ENCODE data around the gene B3GALT4.
"Not testable (repeated sequence)": the region's sequence is repeated elsewhere in the genome, so short reads cannot be mapped to it uniquely, and the experiment has no call there.

B3GALT4 gene

DNA sequence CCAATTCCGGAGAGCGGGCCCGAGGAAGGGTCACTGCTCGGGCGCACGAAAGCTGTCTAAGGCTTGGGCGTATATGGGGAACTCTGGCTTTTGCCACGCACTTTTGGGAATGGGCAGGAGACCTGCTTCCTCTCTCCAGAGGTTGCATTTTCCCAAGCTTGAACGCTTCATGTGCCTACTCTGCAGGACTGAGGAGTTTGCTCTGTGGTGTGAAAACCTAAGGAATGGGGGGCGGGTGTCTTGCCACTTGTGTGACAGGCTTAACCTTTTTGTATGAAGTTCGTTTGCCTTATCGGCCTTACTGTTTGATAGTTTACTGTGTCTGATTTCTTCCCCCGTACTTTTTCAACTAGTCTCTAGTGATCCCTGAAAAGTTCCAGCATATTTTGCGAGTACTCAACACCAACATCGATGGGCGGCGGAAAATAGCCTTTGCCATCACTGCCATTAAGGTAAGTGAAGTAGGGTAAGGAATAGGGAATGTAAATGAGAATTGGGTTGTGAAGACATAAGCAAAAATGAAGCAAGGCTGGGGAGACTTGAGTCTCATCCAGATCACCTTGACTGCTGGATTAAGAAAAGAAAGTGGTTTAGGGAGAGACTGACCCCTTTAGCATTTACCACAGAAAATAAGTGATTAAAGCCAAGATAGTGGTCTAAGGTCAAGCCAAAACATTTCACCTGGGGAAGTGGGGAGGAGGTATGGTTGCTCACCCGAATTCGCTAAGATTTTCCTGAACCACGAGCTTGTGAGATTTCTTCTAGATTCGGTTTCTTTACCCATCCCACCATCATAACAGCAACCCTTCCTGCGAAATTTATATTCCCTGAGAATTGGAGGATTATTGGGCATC is 4.4 kb upstream of the B3GALT4 start:
- no peaks in the 10 kb centered on the region for H3K27me3 ChIP-seq (ENCODE audit: control insufficient read depth, insufficient read depth, low read length)
- H3K4me3 ChIP-seq (ENCODE audit: low read length) = peak overlapping the region; percentile 88
- peaks cover 72% of the 10 kb centered on the region for H3K36me3 ChIP-seq (ENCODE audit: insufficient read depth, low read length)
- H3K9ac ChIP-seq (ENCODE audit: low read depth, low read length) = peak overlapping the region; percentile 97
- H3K4me2 ChIP-seq (ENCODE audit: low read length) = peak overlapping the region; percentile 98
- no peaks in the 10 kb centered on the region for H3K9me3 ChIP-seq (replicated peaks; ENCODE audit: low read length)
- peaks cover 44% of the 10 kb centered on the region for H3K4me1 ChIP-seq (ENCODE audit: control insufficient read depth, insufficient read depth, low read length)

DNA sequence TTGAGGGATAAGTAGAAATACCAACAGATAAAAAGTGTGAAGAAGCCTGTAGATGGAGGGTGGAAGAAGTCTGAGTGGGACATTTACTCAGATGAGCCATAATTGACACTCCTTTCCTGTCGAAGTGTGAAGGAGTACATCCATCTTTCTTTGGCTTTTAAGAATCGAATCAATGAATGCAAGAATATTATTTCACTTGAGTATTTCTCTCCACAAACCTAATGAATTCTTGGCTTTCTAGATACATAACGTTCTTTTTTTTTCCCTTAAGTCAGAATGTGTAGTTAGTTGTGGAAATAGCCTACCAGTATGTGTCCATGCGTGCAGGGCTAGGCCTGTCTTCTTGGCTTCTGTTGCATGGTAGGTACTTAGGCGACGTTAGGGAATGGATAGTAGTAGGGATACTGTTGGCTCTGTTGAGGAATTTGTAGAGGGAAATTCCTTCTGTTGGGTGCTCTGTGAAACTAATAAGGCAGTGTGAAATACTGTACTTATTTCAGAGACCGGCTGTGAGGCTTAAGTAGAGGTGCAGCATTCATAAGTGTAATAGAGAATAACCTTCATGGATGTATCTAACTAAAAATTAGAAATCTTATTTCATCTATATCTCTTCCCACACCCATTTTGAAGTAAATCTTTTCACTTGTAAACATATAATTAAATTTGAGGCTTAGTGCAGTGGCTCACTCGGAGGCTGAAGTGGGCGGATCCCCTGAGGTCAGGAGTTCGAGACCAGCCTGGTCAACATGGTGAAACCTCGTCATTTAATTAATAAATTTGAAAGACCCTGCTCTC is 3.6 kb upstream of the B3GALT4 start:
- peaks cover 69% of the 10 kb centered on the region for H3K36me3 ChIP-seq (ENCODE audit: insufficient read depth, low read length)
- no peaks in the 10 kb centered on the region for H3K27me3 ChIP-seq (ENCODE audit: control insufficient read depth, insufficient read depth, low read length)
- peaks cover 44% of the 10 kb centered on the region for H3K4me1 ChIP-seq (ENCODE audit: control insufficient read depth, insufficient read depth, low read length)
- H3K9ac ChIP-seq (ENCODE audit: low read depth, low read length) = peak overlapping the region; percentile 97
- peak overlapping the region; percentile 88 for H3K4me3 ChIP-seq (ENCODE audit: low read length)
- peak overlapping the region; percentile 98 for H3K4me2 ChIP-seq (ENCODE audit: low read length)
- H3K9me3 ChIP-seq (replicated peaks; ENCODE audit: low read length) = no peaks in the 10 kb centered on the region

DNA sequence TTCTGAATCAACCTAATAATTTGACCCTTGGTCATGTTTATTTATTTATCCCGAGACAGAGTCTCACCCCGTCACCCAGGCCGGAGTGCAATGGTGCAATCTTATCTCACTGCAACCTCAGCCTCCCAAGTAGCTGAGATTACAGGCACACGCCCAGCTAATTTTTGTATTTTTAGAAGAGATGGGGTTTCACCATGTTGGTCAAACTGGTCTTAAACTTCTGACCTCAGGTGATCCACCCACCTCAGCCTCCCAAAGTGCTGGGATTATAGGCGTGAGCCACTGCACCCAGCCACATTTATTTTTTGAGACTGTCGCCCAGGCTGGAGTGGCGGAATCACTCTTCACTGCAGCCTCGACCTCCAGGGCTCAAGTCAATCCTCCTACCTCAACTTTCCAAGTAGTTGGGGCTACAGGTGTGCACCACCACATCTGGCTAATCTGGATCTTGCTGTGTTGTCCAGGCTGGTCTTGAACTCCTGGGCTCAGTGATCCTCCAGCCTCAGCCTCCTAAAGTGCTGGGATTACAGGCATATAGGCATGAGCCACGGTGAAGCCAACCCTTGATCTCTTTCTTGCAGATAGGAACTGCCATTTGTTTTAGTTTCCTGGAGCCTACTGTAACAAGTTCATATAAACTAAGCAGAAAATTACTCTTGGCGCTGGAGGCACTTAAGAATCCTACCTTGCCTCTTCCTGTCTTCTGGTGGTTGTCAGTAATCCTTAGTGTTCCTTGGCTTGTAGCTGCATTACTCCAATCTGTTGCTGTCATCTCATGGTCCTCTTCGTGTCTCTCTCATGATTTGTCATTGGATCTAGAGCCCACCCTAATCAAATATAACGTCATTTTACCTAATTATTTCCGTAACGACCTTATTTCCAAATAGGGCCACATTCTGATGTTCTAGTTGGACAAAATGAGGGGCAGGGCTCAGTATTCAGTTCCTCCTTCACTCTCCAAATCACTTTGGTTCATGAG is 2.7 kb upstream of the B3GALT4 start:
- H3K4me2 ChIP-seq (ENCODE audit: low read length) = peak overlapping the region; percentile 98
- no peaks in the 10 kb centered on the region for H3K9me3 ChIP-seq (replicated peaks; ENCODE audit: low read length)
- peak overlapping the region; percentile 88 for H3K4me3 ChIP-seq (ENCODE audit: low read length)
- peak overlapping the region; percentile 97 for H3K9ac ChIP-seq (ENCODE audit: low read depth, low read length)
- peaks cover 44% of the 10 kb centered on the region for H3K4me1 ChIP-seq (ENCODE audit: control insufficient read depth, insufficient read depth, low read length)
- no peaks in the 10 kb centered on the region for H3K27me3 ChIP-seq (ENCODE audit: control insufficient read depth, insufficient read depth, low read length)
- H3K36me3 ChIP-seq (ENCODE audit: insufficient read depth, low read length) = peaks cover 70% of the 10 kb centered on the region

DNA sequence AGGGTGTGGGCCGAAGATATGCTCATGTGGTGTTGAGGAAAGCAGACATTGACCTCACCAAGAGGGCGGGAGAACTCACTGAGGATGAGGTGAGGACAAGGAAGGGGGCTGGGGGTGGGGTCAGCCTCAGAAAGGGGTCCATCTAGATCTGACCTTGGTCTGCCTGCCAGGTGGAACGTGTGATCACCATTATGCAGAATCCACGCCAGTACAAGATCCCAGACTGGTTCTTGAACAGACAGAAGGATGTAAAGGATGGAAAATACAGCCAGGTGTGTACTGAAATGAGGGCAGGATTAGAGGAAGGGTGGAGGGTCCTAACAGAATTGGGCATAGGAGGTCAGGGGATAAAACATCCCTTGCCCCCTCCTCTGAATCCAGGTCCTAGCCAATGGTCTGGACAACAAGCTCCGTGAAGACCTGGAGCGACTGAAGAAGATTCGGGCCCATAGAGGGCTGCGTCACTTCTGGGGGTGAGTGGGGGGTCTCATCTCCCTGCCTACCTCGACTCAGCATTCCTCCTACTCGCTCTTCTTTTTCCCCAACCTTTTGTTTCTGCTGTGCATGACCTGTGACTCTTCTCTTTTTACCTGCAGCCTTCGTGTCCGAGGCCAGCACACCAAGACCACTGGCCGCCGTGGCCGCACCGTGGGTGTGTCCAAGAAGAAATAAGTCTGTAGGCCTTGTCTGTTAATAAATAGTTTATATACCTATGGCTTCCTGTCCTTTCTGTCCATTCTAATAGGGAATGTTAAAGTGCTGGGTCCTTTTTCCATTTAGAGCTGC is 935 bp upstream of the B3GALT4 start:
- peak overlapping the region; percentile 98 for H3K4me2 ChIP-seq (ENCODE audit: low read length)
- H3K4me1 ChIP-seq (ENCODE audit: control insufficient read depth, insufficient read depth, low read length) = peaks cover 42% of the 10 kb centered on the region
- H3K9ac ChIP-seq (ENCODE audit: low read depth, low read length) = peak overlapping the region; percentile 97
- not testable (repeated sequence) for H3K9me3 ChIP-seq (replicated peaks; ENCODE audit: low read length); H3K27me3 ChIP-seq (ENCODE audit: control insufficient read depth, insufficient read depth, low read length); H3K4me3 ChIP-seq (ENCODE audit: low read length)
- peaks cover 74% of the 10 kb centered on the region for H3K36me3 ChIP-seq (ENCODE audit: insufficient read depth, low read length)

DNA sequence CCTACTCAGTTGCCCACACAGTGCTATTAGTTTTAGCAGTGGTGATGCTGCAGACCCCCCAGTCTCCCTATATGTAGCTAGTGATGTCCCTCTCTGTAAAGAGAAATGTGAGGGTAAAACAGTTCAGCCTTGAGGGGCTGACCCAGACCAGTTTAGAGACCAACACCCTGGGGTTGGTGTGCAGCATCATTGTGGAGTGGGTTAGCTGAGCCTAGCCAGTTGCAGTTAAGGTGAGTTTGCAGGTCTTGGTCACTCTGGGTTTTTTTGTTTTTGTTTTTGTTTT is 401 bp upstream of the B3GALT4 start:
- Histone ChIP-seq H3K4me1 (ENCODE audit: control insufficient read depth, insufficient read depth, low read length) (peaks cover 42% of the 10 kb centered on the region), H3K9ac (ENCODE audit: low read depth, low read length) (peak overlapping the region; percentile 51), H3K36me3 (ENCODE audit: insufficient read depth, low read length) (peaks cover 74% of the 10 kb centered on the region), H3K9me3 (replicated peaks; ENCODE audit: low read length) (no peaks in the 10 kb centered on the region), H3K4me3 (ENCODE audit: low read length) (peak overlapping the region; percentile 7), H3K4me2 (ENCODE audit: low read length) (peak overlapping the region; percentile 98), H3K27me3 (ENCODE audit: control insufficient read depth, insufficient read depth, low read length) (no peaks in the 10 kb centered on the region)

DNA sequence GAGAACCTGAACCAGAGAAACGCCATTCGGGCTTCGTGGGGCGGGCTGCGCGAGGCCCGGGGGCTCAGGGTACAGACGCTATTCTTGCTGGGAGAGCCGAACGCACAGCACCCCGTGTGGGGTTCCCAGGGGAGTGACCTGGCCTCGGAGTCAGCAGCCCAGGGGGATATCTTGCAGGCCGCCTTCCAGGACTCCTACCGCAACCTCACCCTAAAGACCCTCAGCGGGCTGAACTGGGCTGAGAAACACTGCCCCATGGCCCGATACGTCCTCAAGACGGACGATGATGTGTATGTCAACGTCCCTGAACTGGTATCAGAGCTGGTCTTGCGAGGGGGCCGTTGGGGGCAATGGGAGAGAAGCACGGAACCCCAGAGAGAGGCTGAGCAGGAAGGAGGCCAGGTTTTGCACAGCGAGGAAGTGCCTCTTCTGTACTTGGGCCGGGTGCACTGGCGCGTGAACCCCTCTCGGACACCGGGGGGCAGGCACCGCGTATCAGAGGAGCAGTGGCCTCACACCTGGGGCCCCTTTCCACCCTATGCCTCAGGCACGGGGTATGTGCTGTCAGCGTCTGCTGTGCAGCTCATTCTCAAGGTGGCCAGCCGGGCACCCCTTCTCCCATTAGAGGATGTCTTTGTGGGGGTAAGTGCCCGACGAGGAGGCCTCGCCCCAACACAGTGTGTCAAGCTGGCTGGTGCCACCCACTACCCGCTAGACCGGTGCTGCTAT is 904 bp downstream of the B3GALT4 start:
- Histone ChIP-seq H3K9ac (ENCODE audit: low read depth, low read length) (no peak overlapping the region), H3K27me3 (ENCODE audit: control insufficient read depth, insufficient read depth, low read length) (no peaks in the 10 kb centered on the region), H3K9me3 (replicated peaks; ENCODE audit: low read length) (no peaks in the 10 kb centered on the region), H3K4me2 (ENCODE audit: low read length) (peak overlapping the region; percentile 98), H3K4me3 (ENCODE audit: low read length) (no peak overlapping the region), H3K4me1 (ENCODE audit: control insufficient read depth, insufficient read depth, low read length) (peaks cover 42% of the 10 kb centered on the region), H3K36me3 (ENCODE audit: insufficient read depth, low read length) (peaks cover 74% of the 10 kb centered on the region)

DNA sequence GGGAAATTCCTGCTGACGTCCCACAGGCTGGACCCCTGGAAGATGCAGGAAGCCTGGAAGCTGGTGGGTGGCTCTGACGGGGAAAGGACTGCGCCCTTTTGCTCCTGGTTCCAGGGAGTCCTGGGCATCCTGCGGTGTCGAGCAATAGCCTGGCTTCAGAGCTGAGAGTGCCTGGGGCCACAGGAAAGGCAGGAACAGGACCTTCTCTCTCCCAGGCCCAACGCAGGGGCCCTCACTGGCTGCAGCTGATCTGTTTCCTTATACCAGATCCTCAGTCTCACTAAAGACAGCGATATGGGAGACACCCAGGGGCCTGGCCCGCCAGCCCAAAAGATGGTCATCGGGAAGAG is 1.4 kb downstream of the B3GALT4 start:
- no peak overlapping the region for H3K4me2 ChIP-seq (ENCODE audit: low read length)
- H3K9ac ChIP-seq (ENCODE audit: low read depth, low read length) = no peak overlapping the region
- peaks cover 38% of the 10 kb centered on the region for H3K4me1 ChIP-seq (ENCODE audit: control insufficient read depth, insufficient read depth, low read length)
- peaks cover 72% of the 10 kb centered on the region for H3K36me3 ChIP-seq (ENCODE audit: insufficient read depth, low read length)
- H3K27me3 ChIP-seq (ENCODE audit: control insufficient read depth, insufficient read depth, low read length) = no peaks in the 10 kb centered on the region
- H3K9me3 ChIP-seq (replicated peaks; ENCODE audit: low read length) = no peaks in the 10 kb centered on the region
- H3K4me3 ChIP-seq (ENCODE audit: low read length) = no peak overlapping the region

DNA sequence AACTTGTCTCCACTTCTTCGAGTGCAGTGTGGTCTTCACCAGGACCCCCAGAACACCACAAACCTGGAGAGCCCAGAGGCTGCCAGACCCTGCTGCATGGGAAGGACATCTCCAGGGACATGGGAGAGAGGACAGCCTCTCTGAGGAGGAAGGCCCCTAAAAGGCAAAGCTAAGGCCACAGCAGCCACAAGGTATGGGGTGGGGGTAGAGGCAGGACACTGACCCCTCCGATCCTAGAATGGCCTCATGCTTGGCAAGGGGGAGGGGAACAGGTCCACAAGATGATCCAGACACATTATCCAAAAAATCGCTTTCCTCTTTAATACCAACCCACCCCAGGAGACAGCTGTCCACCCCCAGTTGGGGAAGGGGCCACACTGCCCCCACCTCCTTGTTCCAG is 1.9 kb downstream of the B3GALT4 start:
- H3K4me3 ChIP-seq (ENCODE audit: low read length) = no peak overlapping the region
- H3K36me3 ChIP-seq (ENCODE audit: insufficient read depth, low read length) = peaks cover 72% of the 10 kb centered on the region
- H3K4me1 ChIP-seq (ENCODE audit: control insufficient read depth, insufficient read depth, low read length) = peaks cover 34% of the 10 kb centered on the region
- H3K4me2 ChIP-seq (ENCODE audit: low read length) = no peak overlapping the region
- no peaks in the 10 kb centered on the region for H3K27me3 ChIP-seq (ENCODE audit: control insufficient read depth, insufficient read depth, low read length)
- H3K9me3 ChIP-seq (replicated peaks; ENCODE audit: low read length) = no peaks in the 10 kb centered on the region
- no peak overlapping the region for H3K9ac ChIP-seq (ENCODE audit: low read depth, low read length)

DNA sequence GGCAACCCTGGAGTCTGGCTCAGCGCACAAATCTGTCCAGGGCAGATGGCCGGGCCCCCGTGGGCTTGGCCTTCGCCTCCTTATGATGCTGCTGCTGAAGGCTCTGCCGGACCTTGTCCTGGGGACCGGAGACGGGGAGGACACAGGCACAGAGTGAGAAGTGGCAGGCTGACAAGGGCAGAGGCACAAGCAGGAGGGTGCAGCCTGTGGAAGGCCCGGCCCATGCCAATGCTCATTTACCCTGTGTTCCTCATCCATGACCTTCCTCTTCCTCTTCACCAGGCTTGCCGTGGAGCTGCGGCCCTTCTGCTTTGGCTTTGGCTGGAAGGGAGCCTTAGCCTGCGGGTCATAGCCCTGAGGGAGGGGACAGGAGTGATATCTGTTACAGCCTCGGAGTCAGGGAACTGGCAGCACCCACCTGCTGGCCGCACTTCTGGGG is 2.4 kb downstream of the B3GALT4 start:
- Histone ChIP-seq H3K9me3 (replicated peaks; ENCODE audit: low read length) (no peaks in the 10 kb centered on the region), H3K4me2 (ENCODE audit: low read length) (no peak overlapping the region), H3K4me3 (ENCODE audit: low read length) (no peak overlapping the region), H3K27me3 (ENCODE audit: control insufficient read depth, insufficient read depth, low read length) (no peaks in the 10 kb centered on the region), H3K36me3 (ENCODE audit: insufficient read depth, low read length) (peaks cover 72% of the 10 kb centered on the region), H3K4me1 (ENCODE audit: control insufficient read depth, insufficient read depth, low read length) (peaks cover 29% of the 10 kb centered on the region), H3K9ac (ENCODE audit: low read depth, low read length) (no peak overlapping the region)

DNA sequence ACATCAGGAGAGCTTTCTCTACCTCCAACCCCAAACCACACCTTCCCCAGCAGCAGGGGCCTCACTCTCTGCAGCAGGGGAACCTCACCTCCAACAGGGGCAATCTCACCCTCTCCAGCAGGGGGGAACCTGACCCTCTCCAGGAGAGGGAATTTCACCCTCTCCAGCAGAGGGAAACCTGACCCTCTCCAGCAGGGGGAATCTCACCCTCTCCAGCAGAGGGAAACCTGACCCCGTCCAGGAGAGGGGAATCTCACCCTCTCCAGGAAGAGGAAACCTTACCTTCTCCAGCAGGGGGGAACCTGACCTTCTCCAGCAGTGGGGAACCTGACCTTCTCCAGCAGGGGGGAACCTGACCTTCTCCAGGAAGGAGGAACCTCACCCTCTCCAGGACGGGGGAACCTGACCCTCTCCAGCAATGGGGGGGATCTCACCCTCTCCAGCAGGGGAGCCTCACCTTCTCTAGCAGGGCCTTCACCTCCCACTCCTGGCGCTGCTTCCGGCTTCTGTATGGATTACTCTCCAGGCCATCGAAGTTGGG is 3.1 kb downstream of the B3GALT4 start:
- peaks cover 22% of the 10 kb centered on the region for H3K4me1 ChIP-seq (ENCODE audit: control insufficient read depth, insufficient read depth, low read length)
- H3K9me3 ChIP-seq (replicated peaks; ENCODE audit: low read length) = no peaks in the 10 kb centered on the region
- H3K4me2 ChIP-seq (ENCODE audit: low read length) = no peak overlapping the region
- H3K4me3 ChIP-seq (ENCODE audit: low read length) = no peak overlapping the region
- H3K9ac ChIP-seq (ENCODE audit: low read depth, low read length) = no peak overlapping the region
- no peaks in the 10 kb centered on the region for H3K27me3 ChIP-seq (ENCODE audit: control insufficient read depth, insufficient read depth, low read length)
- peaks cover 70% of the 10 kb centered on the region for H3K36me3 ChIP-seq (ENCODE audit: insufficient read depth, low read length)
